ENCODE data around the gene SLFN14. TPM values are rescaled to one million over a fixed set of nuclear protein-coding genes. Genes with fewer than 3 reads are reported as not detected.
A peak's percentile ranks its signal among the peaks of the same experiment; 100 is the strongest.

The SLFN14 gene
- polyA plus RNA-seq (2011; rRNA removed) = not detected in 2 replicates
- polyA minus RNA-seq (2011; rRNA and poly(A)+ RNA removed) = not detected in 2 replicates

DNA sequence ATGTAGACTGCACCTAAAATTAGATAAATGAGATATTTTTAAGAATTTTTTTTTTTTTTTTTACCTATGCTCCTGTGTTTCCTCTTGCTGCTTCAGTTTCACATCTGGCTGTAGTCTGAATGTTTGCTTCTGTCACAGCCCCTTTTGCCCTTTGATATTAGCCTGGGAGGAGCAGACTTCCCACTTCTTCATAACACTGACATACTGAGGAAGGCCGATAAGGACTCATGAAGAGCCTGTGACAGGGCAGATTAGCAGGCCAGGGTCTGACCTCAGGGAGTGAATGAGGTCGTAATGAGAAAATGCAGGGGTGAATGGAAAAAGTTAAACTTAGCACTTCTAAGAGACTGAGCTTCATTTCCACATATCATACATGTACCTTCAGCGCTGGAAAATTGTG lies at the start of gene SLFN14:
SLFN14 (minus strand) TSS at position 117 of the 400 bp plus-strand sequence. CDS start 2,757 bp downstream, outside the sequence.
- no peak within 1 kb of the TSS for H3K4me3 ChIP-seq (ENCODE audit: low read depth, low read length)
- DNase-seq (ENCODE audit: low read depth, low spot score) = no peak
- no peak within 1 kb of the TSS for H3K27ac ChIP-seq (ENCODE audit: low read depth, low read length)
- CTCF ChIA-PET = interaction anchor here (0.8 kb wide), 1 partner anchor 21 kb away, joined by 4 read pairs; no protein-coding TSS in a partner anchor
- peaks cover 20% of the 10 kb centered on the region for H3K27me3 ChIP-seq (ENCODE audit: control insufficient read depth, insufficient read depth, low read length)
- TF ChIP-seq, protein P1, sequence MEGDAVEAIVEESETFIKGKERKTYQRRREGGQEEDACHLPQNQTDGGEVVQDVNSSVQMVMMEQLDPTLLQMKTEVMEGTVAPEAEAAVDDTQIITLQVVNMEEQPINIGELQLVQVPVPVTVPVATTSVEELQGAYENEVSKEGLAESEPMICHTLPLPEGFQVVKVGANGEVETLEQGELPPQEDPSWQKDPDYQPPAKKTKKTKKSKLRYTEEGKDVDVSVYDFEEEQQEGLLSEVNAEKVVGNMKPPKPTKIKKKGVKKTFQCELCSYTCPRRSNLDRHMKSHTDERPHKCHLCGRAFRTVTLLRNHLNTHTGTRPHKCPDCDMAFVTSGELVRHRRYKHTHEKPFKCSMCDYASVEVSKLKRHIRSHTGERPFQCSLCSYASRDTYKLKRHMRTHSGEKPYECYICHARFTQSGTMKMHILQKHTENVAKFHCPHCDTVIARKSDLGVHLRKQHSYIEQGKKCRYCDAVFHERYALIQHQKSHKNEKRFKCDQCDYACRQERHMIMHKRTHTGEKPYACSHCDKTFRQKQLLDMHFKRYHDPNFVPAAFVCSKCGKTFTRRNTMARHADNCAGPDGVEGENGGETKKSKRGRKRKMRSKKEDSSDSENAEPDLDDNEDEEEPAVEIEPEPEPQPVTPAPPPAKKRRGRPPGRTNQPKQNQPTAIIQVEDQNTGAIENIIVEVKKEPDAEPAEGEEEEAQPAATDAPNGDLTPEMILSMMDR (IDR thresholded peaks at IDR 0.05; ENCODE audit: low read depth, low read length) = no peak
- POLR2A ChIA-PET = no interaction called here
- no peaks in the 10 kb centered on the region for H3K9me3 ChIP-seq (ENCODE audit: control insufficient read depth, insufficient read depth, low read length)

DNA sequence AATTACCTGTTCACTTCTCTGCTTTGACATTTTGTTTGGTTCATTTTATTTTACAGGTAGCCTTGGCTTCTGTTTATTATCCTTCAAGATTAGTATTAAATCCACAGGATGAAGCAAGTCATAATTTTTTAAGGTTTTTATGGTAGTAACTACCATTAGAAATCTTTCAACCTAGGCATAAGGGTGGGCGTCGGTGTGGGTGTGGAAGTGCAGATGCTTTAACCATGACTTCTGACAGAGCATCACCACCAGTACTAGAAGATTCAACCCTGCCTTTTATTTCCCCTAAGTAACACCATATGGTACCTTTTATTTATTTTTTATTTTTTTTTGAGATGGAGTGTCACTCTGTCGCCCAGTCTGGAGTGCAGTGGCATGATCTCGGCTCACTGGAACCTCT lies 49.2 kb upstream of the SLFN14 start:
- TF ChIP-seq, protein P1 (IDR thresholded peaks at IDR 0.05; ENCODE audit: low read depth, low read length) = no peak
- H3K4me3 ChIP-seq (ENCODE audit: low read depth, low read length) = no peak overlapping the region
- H3K27me3 ChIP-seq (ENCODE audit: control insufficient read depth, insufficient read depth, low read length) = no peaks in the 10 kb centered on the region
- H3K27ac ChIP-seq (ENCODE audit: low read depth, low read length) = no peak overlapping the region
- H3K9me3 ChIP-seq (ENCODE audit: control insufficient read depth, insufficient read depth, low read length) = no peaks in the 10 kb centered on the region
- ChIA-PET POLR2A (interaction anchor here (0.6 kb wide), 1 partner anchor 26 kb away, joined by 3 read pairs; no protein-coding TSS in a partner anchor), CTCF (interaction anchor here (0.6 kb wide), 1 partner anchor 33 kb away, joined by 3 read pairs; no protein-coding TSS in a partner anchor)
- no peak for DNase-seq (ENCODE audit: low read depth, low spot score)

DNA sequence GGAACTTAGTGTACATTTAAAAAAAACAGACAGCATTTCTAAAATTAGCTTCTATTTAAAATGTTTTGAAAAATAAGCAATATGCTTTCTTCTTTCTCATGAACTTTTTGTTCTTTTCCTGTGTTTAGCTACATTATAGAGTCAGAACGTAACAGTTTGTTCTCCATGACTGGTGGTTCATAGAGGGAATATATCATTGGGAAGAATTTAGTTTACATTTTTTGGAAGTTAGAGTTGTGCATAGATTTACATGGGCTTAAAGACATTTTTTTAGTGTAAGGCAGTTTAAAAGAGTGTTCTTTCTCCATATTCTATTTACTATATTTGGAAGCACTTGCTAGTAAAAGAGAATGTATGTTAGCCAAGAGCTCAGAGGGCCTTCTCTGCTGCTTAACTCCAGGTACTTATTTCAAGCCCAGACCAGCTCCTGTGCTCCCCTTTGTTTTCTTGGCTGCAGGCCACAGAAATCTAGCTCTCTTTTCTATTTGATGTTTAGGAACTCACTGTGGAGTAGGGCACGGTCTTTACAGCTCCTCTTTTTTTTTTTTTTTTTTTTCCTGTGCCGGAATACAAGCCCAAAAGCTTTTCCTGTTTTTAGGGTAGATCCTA lies 46.7 kb upstream of the SLFN14 start:
- no peak for DNase-seq (ENCODE audit: low read depth, low spot score)
- POLR2A ChIA-PET = interaction anchor here (0.6 to 1.6 kb wide), 5 partner anchors 11 to 365 kb away, joined by 3 to 9 read pairs (median 3); partner anchors contain the start of gene SLFN5

DNA sequence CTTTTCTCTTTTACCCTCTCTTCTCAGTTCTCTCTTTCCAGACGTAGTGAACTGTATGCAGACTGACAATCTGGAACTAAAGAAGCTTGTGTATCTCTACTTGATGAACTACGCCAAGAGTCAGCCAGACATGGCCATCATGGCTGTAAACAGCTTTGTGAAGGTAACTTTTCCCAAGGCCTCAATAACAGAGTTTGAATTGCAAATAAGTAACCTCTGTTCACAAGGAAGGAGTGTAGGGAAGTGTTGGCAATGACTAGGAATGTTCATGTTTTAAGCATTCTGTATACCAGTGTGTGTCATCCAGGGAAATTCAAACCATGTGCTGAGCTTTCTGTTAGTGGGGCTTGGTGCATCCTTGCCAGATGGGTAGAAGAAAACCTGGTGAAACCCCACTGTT lies 45.1 kb upstream of the SLFN14 start:
- Histone ChIP-seq H3K4me3 (ENCODE audit: low read depth, low read length) (no peak overlapping the region), H3K9me3 (ENCODE audit: control insufficient read depth, insufficient read depth, low read length) (no peaks in the 10 kb centered on the region), H3K27ac (ENCODE audit: low read depth, low read length) (peak overlapping the region; percentile 40), H3K27me3 (ENCODE audit: control insufficient read depth, insufficient read depth, low read length) (no peaks in the 10 kb centered on the region)
- ChIA-PET POLR2A (interaction anchor here (1.0 kb wide), 1 partner anchor 203 kb away, joined by 3 read pairs; the partner anchor contains the start of gene TAF15), CTCF (interaction anchor here (1.0 to 1.7 kb wide), 2 partner anchors 14 to 142 kb away, joined by 4 to 11 read pairs; no protein-coding TSS in a partner anchor)
- DNase-seq (ENCODE audit: low read depth, low spot score) = no peak
- TF ChIP-seq, protein P1 (IDR thresholded peaks at IDR 0.05; ENCODE audit: low read depth, low read length) = no peak

More for the DNA sequence above, 46.7 kb upstream of the SLFN14 start:
- Histone ChIP-seq H3K27me3 (ENCODE audit: control insufficient read depth, insufficient read depth, low read length) (no peaks in the 10 kb centered on the region), H3K4me3 (ENCODE audit: low read depth, low read length) (no peak overlapping the region), H3K27ac (ENCODE audit: low read depth, low read length) (peak overlapping the region; percentile 68), H3K9me3 (ENCODE audit: control insufficient read depth, insufficient read depth, low read length) (no peaks in the 10 kb centered on the region)
- CTCF ChIA-PET = interaction anchor here (0.6 to 3.2 kb wide), 9 partner anchors 10 to 369 kb away, joined by 3 to 50 read pairs (median 4); partner anchors contain the start of genes PEX12 and TAF15
- TF ChIP-seq, protein P1 (IDR thresholded peaks at IDR 0.05; ENCODE audit: low read depth, low read length) = no peak

DNA sequence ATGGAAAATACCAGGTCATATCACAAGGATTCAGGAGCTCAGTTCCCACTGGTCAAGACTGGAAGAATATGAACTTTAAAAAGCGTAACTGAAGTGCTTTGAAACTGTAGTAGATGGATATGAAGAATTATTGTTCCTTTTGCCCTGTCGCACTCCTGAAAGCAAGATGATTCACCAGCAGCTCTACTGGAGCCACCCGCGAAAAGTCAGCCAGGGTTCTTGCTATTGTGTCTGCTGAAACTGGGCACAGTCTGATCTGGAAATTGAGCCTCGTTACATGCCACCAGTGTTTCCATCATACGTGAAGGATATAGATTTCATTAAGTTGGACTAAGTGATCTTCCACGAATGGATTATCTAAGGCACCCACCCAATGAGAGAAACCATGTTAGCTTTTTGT lies 43.1 kb upstream of the SLFN14 start:
- DNase-seq (ENCODE audit: low read depth, low spot score) = no peak
- Histone ChIP-seq H3K4me3 (ENCODE audit: low read depth, low read length) (no peak overlapping the region), H3K9me3 (ENCODE audit: control insufficient read depth, insufficient read depth, low read length) (no peaks in the 10 kb centered on the region), H3K27ac (ENCODE audit: low read depth, low read length) (no peak overlapping the region), H3K27me3 (ENCODE audit: control insufficient read depth, insufficient read depth, low read length) (no peaks in the 10 kb centered on the region)
- CTCF ChIA-PET = interaction anchor here (0.6 to 4.4 kb wide), 5 partner anchors 9 to 201 kb away, joined by 3 to 34 read pairs (median 4); no protein-coding TSS in a partner anchor
- POLR2A ChIA-PET = no interaction called here
- TF ChIP-seq, protein P1 (IDR thresholded peaks at IDR 0.05; ENCODE audit: low read depth, low read length) = no peak

Data from AG04450 (cell line).